CD4-positive, alpha-beta memory T cell (primary cell): ENCODE measurements around the gene HDAC5. TPM values are rescaled to one million over a fixed set of nuclear protein-coding genes. Genes with fewer than 3 reads are reported as not detected.

ENCODE experiments used
- CTCF ChIA-PET: fragments of 350-600 bp; sonication (Branson Sonifier 250); formaldehyde crosslinking; loops from one replicate; lab custom pipeline; 2021; ENCODE audit warnings: inconsistent platforms; ENCODE audit not compliant: partially characterized antibody; lab: Charles Lee
- POLR2A ChIA-PET: fragments of 350-600 bp; sonication (Branson Sonifier 250); formaldehyde crosslinking; loops from one replicate; lab custom pipeline; 2021; ENCODE audit not compliant: partially characterized antibody; lab: Charles Lee
- DNase-seq, 5 donors: peaks; one replicate each; pipeline versions ENCODE4 v3.0.0 to v3.0.0-alpha.2; 2020 to 2022; ENCODE audit warnings: mixed read lengths in 1 of 5
- H3K27ac ChIP-seq: one replicate; pipeline ENCODE4 v1.7.0; 2013; ENCODE audit warnings: low read depth, low read length
- H3K27me3 ChIP-seq: 2 replicates; pipeline ENCODE4 v1.7.0; 2013; ENCODE audit warnings: mild to moderate bottlenecking, low read length, moderate library complexity; ENCODE audit not compliant: insufficient read depth
- H3K36me3 ChIP-seq: 2 replicates; pipeline ENCODE4 v1.7.0; 2013; ENCODE audit warnings: mild to moderate bottlenecking, low read length, moderate library complexity; ENCODE audit not compliant: insufficient read depth
- H3K4me1 ChIP-seq: 2 replicates; pipeline ENCODE4 v1.7.0; 2013; ENCODE audit warnings: mild to moderate bottlenecking, low read length, moderate library complexity; ENCODE audit not compliant: insufficient read depth
- H3K4me3 ChIP-seq, 2 donors: one replicate each; pipeline ENCODE4 v1.7.0; 2013; ENCODE audit warnings: low read length in 2 of 2, mild to moderate bottlenecking in 1 of 2
- H3K9me3 ChIP-seq, 2 donors: one replicate each; pipeline ENCODE4 v1.7.0; 2013; ENCODE audit warnings: low read length in 2 of 2, control low read depth in 1 of 2; ENCODE audit not compliant: control insufficient read depth in 1 of 2
- H3K27ac Mint-ChIP-seq, 7 donors: one replicate each; pipeline ENCODE4 v1.8.0; 2020 to 2021; ENCODE audit warnings: mixed read lengths in 7 of 7, mild to moderate bottlenecking in 6 of 7, inconsistent platforms in 3 of 7, moderate library complexity in 3 of 7
- H3K27me3 Mint-ChIP-seq, 2 donors: one replicate each; pipeline ENCODE4 v1.8.0; 2020 to 2021; ENCODE audit warnings: mixed read lengths in 2 of 2
- H3K36me3 Mint-ChIP-seq, 2 donors: one replicate each; pipeline ENCODE4 v1.8.0; 2020 to 2021; ENCODE audit warnings: mixed read lengths in 2 of 2, inconsistent platforms in 1 of 2, mild to moderate bottlenecking in 1 of 2
- H3K4me1 Mint-ChIP-seq, 4 donors: one replicate each; pipeline ENCODE4 v1.8.0; 2020 to 2021; ENCODE audit warnings: mixed read lengths in 4 of 4, mild to moderate bottlenecking in 1 of 4
- H3K4me3 Mint-ChIP-seq, 8 donors: one replicate each; pipeline ENCODE4 v1.8.0; 2020 to 2021; ENCODE audit warnings: mixed read lengths in 8 of 8, mild to moderate bottlenecking in 7 of 8, moderate library complexity in 6 of 8, inconsistent platforms in 3 of 8
- H3K9me3 Mint-ChIP-seq, 8 donors: one replicate each; pipeline ENCODE4 v1.8.0; 2020 to 2021; ENCODE audit warnings: mixed read lengths in 8 of 8, mild to moderate bottlenecking in 5 of 8, inconsistent platforms in 3 of 8, moderate library complexity in 1 of 8
- intact Hi-C: fragments of 100-400 bp; cut with micrococcal nuclease; formaldehyde crosslinking; loops from one replicate; pipeline ENCODE4 v1.15.1; 2023
- polyA plus RNA-seq, 2 donors: library from polyadenylated mRNA; unstranded; fragments of 300-500 nt; fragmentation: Illumina TruSeq; gene quantifications; one replicate each; pipeline ENCODE4 v1.2.3, GENCODE V29; 2021
- total RNA-seq, 2 experiments: library from RNA; stranded (reverse); gene quantifications; one replicate each; pipeline ENCODE4 v1.2.3, GENCODE V29; 2021

The HDAC5 gene
- total and polyA plus RNA-seq, 4 experiments from 2014 or later: 12.8 to 74.2 (median 52.8) TPM

DNA sequence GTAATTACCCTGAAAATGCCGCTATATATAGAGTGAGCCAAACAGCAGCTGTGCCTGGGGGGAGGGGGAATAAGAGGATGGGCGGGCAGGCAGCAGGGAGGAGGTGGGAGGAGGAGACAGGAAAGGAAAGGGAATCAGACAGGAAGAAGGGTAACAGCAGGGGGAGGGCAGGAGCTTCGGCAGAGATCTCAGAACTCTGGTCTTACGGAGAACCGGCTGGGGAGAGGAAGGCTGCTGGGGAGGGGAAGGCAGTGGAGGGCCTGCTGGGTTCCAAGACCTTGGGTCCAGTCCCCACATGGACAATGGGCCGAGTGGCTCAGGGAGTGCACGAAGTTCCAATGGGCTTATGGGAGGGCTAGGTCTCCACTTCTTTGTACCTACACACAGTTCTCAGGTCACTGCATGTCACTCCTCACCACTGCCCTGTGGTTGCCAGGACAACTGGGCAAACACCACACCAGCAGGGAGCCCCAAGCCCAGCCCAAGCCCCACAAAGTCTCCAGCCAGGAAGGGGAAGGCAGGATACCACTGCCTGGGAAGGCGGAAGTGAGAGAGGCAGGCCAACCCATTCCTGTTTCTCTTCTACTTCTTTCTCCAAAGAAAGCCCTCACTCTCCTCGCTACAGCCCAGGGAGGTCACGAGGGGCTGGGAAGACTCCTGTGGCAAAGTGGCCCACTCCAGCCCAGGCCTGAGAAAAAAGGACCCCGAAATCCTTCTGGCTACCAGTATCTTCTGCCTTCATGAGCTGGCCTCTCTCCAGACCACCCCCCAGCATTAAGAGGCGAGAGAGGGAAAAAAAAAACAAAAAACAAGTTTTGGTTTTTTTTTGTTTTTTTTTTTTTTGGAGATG lies 27.6 kb downstream of the HDAC5 start:
- POLR2A ChIA-PET: no interaction called here
- peaks cover 7% of the 10 kb centered on the region for H3K4me1 ChIP-seq
- H3K27ac ChIP-seq: no peak overlapping the region
- intact Hi-C loops: no loop called here
- no peaks in the 10 kb centered on the region for H3K27me3 ChIP-seq
- Mint-ChIP-seq H3K27me3 (no peaks in the 10 kb centered on the region), H3K4me1 (peaks cover 0 to 16% (median 3%) of the 10 kb centered on the region in 4 donors), H3K4me3 (no peak overlapping the region), H3K36me3 (peaks cover 5 to 17% of the 10 kb centered on the region in 2 donors), H3K27ac (peak overlapping the region in 2 of 7 donors; percentile 37 to 46), H3K9me3 (peaks cover 0 to under 1% (median 0%) of the 10 kb centered on the region in 8 donors)
- CTCF ChIA-PET: interaction anchor here (0.6 to 0.8 kb wide), 2 partner anchors 19 to 32 kb away, joined by 3 read pairs; no protein-coding TSS in a partner anchor
- no peaks in the 10 kb centered on the region for H3K36me3 ChIP-seq
- H3K4me3 ChIP-seq: no peak overlapping the region
- no peaks in the 10 kb centered on the region for H3K9me3 ChIP-seq
- peak in 1 of 5 donors; percentile 20 for DNase-seq

DNA sequence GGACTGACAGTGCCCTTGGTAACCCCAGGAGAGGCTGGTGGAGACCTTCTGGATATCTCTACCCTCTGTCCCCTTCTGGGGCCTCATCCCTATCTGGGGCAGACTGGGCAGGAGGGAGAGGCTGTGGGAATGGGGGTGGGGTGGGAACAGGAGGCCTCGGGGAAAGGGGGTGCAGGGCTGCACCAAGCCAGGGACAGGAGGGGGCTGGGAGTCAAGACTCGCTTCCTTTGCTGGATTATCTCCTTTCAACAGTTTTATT lies 28.1 kb downstream of the HDAC5 start:
- POLR2A ChIA-PET: no interaction called here
- Mint-ChIP-seq H3K27me3 (no peaks in the 10 kb centered on the region), H3K9me3 (peaks cover 0 to 2% (median 0%) of the 10 kb centered on the region in 8 donors), H3K36me3 (peaks cover 5 to 18% of the 10 kb centered on the region in 2 donors), H3K4me1 (peaks cover 0 to 16% (median 3%) of the 10 kb centered on the region in 4 donors), H3K27ac (no peak overlapping the region), H3K4me3 (no peak overlapping the region)
- H3K9me3 ChIP-seq: no peaks in the 10 kb centered on the region
- no peak overlapping the region for H3K4me3 ChIP-seq
- DNase-seq: peak in 1 of 5 donors; percentile 13
- peaks cover 7% of the 10 kb centered on the region for H3K4me1 ChIP-seq
- no peaks in the 10 kb centered on the region for H3K36me3 ChIP-seq
- no peak overlapping the region for H3K27ac ChIP-seq
- no peaks in the 10 kb centered on the region for H3K27me3 ChIP-seq
- intact Hi-C loops: no loop called here
- CTCF ChIA-PET: interaction anchor here (0.6 kb wide), 1 partner anchor 32 kb away, joined by 3 read pairs; no protein-coding TSS in a partner anchor

DNA sequence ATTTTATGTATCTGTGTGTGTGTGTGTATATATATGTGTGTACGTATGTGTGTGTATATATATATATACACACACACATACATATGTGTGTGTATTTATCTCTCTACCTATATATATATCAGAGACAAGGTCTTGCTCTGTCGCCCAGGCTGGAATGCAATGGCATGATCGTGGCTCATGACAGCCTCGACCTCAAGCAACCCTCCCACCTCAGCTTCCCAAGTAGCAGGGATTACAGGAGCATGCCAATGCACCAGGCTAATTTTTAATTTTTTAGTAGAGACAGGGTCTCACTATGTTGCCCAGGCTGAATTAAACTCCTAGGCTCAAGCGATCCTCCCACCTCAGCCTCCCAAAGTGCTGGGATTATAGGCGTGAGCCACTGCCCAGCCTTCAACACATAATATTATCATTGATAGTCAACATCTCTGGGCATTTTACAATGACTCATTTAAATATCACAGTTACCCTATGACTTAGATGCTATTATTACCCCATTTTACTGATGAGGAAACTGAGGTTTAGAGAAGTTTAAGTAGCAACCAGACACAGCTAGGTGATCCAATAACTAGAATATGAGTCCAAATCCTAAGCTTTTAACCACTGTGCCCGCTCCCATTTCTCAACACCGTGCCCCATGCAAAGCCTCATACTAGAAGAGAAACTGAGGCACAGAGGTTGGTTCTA lies 28.6 kb downstream of the HDAC5 start:
- H3K36me3 Mint-ChIP-seq: peaks cover 5 to 18% of the 10 kb centered on the region in 2 donors
- Histone ChIP-seq H3K4me1 (peaks cover 7% of the 10 kb centered on the region), H3K9me3 (no peaks in the 10 kb centered on the region), H3K4me3 (no peak overlapping the region), H3K27me3 (no peaks in the 10 kb centered on the region), H3K27ac (no peak overlapping the region), H3K36me3 (no peaks in the 10 kb centered on the region)
- H3K4me3 Mint-ChIP-seq: no peak overlapping the region
- intact Hi-C loops: no loop called here
- CTCF ChIA-PET: interaction anchor here (0.6 kb wide), 1 partner anchor 33 kb away, joined by 3 read pairs; no protein-coding TSS in a partner anchor
- H3K4me1 Mint-ChIP-seq: peaks cover 0 to 13% (median 3%) of the 10 kb centered on the region in 4 donors
- H3K27me3 Mint-ChIP-seq: no peaks in the 10 kb centered on the region
- peaks cover 0 to 2% (median 0%) of the 10 kb centered on the region in 8 donors for H3K9me3 Mint-ChIP-seq
- POLR2A ChIA-PET: no interaction called here
- no peak for DNase-seq
- no peak overlapping the region for H3K27ac Mint-ChIP-seq

- DNase-seq: peak in 1 of 5 donors; percentile 16
- no peaks in the 10 kb centered on the region for H3K9me3 ChIP-seq
- H3K4me1 ChIP-seq: peaks cover 7% of the 10 kb centered on the region
- Mint-ChIP-seq H3K36me3 (peaks cover 8 to 25% of the 10 kb centered on the region in 2 donors), H3K27me3 (no peaks in the 10 kb centered on the region), H3K9me3 (peaks cover 0 to 2% (median 0%) of the 10 kb centered on the region in 8 donors), H3K27ac (peak overlapping the region in 1 of 7 donors; percentile 73), H3K4me1 (peaks cover 0 to 9% (median 5%) of the 10 kb centered on the region in 4 donors), H3K4me3 (no peak overlapping the region)
- ChIA-PET CTCF (no interaction called here), POLR2A (interaction anchor here (0.5 kb wide), 1 partner anchor 498 kb away, joined by 7 read pairs; no protein-coding TSS in a partner anchor)
- H3K27ac ChIP-seq: no peak overlapping the region
- no peaks in the 10 kb centered on the region for H3K27me3 ChIP-seq
- intact Hi-C loops: no loop called here
- H3K36me3 ChIP-seq: no peaks in the 10 kb centered on the region
- no peak overlapping the region for H3K4me3 ChIP-seq
Observed at GRCh38 chr17:44093231-44093900, 30.1 kb downstream of the HDAC5 start.

DNA sequence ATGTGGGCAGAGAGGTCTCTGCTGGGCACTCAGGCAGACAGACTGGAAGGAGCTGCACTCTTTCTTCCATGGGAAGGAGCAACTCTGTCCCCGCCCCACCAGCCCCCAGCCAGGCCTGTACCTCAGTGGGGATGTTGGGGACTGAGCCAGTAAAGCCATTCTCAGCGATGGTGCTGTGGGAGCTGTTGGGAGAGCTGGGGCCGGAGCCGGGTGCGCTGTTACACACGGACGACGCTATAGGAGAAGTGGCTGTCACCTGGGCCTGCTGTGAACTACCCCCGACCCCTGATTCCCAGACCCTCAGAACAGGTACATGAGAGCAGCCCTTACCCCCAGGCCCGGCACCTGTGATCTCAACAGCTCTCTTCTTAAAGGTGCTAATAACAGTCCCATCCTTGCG lies 31.4 kb downstream of the HDAC5 start:
- POLR2A ChIA-PET: no interaction called here
- H3K27me3 Mint-ChIP-seq: no peaks in the 10 kb centered on the region

DNA sequence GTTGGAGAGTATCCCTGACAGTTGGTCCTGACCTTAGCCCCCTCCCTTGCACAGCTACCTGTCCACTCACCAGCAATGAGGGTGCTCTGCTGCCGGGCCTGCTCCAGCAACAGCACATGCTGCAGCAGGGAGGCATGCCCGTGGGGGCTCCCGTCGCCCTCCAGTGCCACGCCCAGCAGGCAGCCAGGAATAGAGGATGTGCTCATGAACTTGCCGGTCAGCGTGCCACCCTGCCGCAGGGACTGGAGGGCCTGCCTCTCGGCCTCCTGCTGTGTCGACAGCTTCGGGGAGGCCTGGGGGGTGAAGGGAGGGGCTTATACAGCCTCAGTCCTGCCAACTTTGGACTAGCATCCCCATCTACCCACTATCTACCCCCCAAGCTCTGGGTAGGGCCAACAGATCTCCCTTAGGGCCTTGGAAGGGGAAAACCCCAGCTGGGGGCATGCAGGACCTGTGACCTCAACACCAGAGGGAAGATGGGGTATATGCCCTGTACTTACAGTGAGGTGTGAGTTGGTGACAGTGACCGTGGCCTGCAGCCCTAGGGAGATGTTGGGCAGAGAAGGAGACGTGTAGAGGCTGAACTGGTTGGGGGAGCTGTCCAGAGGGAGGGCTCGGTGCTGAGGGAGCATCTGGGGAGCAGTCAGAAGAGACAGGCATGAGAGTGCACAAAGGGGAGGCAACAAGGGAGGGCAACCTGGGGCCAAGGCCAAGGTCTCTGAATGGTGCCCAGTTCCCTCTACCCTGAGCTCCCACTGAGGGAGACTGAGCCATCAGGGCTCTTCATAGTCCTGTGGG lies 32.0 kb downstream of the HDAC5 start:
- ChIA-PET POLR2A (no interaction called here), CTCF (no interaction called here)
- Histone ChIP-seq H3K4me3 (no peak overlapping the region), H3K36me3 (no peaks in the 10 kb centered on the region), H3K27me3 (no peaks in the 10 kb centered on the region), H3K27ac (no peak overlapping the region), H3K9me3 (no peaks in the 10 kb centered on the region), H3K4me1 (peaks cover 7% of the 10 kb centered on the region)
- H3K27ac Mint-ChIP-seq: no peak overlapping the region
- H3K27me3 Mint-ChIP-seq: no peaks in the 10 kb centered on the region
- H3K4me1 Mint-ChIP-seq: peaks cover 0 to 14% (median 5%) of the 10 kb centered on the region in 4 donors
- H3K4me3 Mint-ChIP-seq: no peak overlapping the region
- peak in 1 of 5 donors; percentile 20 for DNase-seq
- H3K36me3 Mint-ChIP-seq: peaks cover 8 to 34% of the 10 kb centered on the region in 2 donors
- H3K9me3 Mint-ChIP-seq: peaks cover 0 to 2% (median 0%) of the 10 kb centered on the region in 8 donors
- intact Hi-C loops: no loop called here

More for the DNA sequence above, 31.4 kb downstream of the HDAC5 start:
- H3K27me3 ChIP-seq: no peaks in the 10 kb centered on the region
- Mint-ChIP-seq H3K9me3 (peaks cover 0 to 2% (median 0%) of the 10 kb centered on the region in 8 donors), H3K4me1 (peaks cover 0 to 11% (median 4%) of the 10 kb centered on the region in 4 donors), H3K27ac (no peak overlapping the region), H3K36me3 (peaks cover 8 to 32% of the 10 kb centered on the region in 2 donors), H3K4me3 (no peak overlapping the region)
- no peaks in the 10 kb centered on the region for H3K36me3 ChIP-seq
- intact Hi-C loops: no loop called here
- H3K4me3 ChIP-seq: no peak overlapping the region
- peaks cover 7% of the 10 kb centered on the region for H3K4me1 ChIP-seq
- H3K27ac ChIP-seq: no peak overlapping the region
- CTCF ChIA-PET: no interaction called here
- H3K9me3 ChIP-seq: no peaks in the 10 kb centered on the region
- no peak for DNase-seq
